ENCODE data around the gene SMCHD1. TPM values are rescaled to one million over a fixed set of nuclear protein-coding genes. Genes with fewer than 3 reads are reported as not detected.
"Not testable (repeated sequence)": the region's sequence is repeated elsewhere in the genome, so short reads cannot be mapped to it uniquely, and the experiment has no call there.

The SMCHD1 gene
- total RNA-seq, 1 experiment from 2014 or later: 46.3 TPM

GRCh38 chr18:2809666-2810183 lies 154.2 kb downstream of the SMCHD1 start:
- DNase-seq (ENCODE audit: extremely low read depth, low read depth): not testable (repeated sequence)

GRCh38 chr18:2811416-2811815 lies 155.9 kb downstream of the SMCHD1 start:
- DNase-seq (ENCODE audit: extremely low read depth, low read depth): no peak

GRCh38 chr18:2814928-2815327 lies 159.4 kb downstream of the SMCHD1 start:
- no peak for DNase-seq (ENCODE audit: extremely low read depth, low read depth)

- DNase-seq (ENCODE audit: extremely low read depth, low read depth): no peak
These were observed 162.8 kb downstream of the SMCHD1 start for GRCh38 chr18:2818281-2818680.

DNA sequence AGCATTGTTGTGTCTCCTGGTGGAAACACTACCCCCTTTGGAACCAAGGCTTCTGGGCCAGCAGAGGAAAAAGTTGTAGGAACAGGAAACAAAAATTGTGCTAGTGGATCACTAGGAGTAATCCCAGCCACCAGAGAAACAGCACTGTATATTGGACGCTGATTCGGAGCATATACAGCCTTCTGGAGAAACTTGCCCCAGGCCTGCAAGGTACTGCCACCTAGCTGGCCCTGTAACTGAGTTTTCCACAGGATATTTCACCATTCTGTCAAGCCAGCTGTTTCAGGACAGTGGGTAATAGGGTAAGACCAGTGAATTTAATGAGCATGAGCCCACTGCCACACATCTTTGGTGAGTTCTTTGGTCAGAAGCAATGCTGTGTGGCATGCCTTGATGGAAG lies 166.2 kb downstream of the SMCHD1 start:
- DNase-seq (ENCODE audit: extremely low read depth, low read depth): no peak

- no peak for DNase-seq (ENCODE audit: extremely low read depth, low read depth)
These were observed 166.8 kb downstream of the SMCHD1 start for GRCh38 chr18:2822213-2822921.

GRCh38 chr18:2823202-2823601 lies 167.7 kb downstream of the SMCHD1 start:
- DNase-seq (ENCODE audit: extremely low read depth, low read depth): no peak

GRCh38 chr18:2823966-2824365 lies 168.4 kb downstream of the SMCHD1 start:
- no peak for DNase-seq (ENCODE audit: extremely low read depth, low read depth)

- DNase-seq (ENCODE audit: extremely low read depth, low read depth): no peak
These were observed 169.3 kb downstream of the SMCHD1 start for GRCh38 chr18:2824865-2825264.

DNA sequence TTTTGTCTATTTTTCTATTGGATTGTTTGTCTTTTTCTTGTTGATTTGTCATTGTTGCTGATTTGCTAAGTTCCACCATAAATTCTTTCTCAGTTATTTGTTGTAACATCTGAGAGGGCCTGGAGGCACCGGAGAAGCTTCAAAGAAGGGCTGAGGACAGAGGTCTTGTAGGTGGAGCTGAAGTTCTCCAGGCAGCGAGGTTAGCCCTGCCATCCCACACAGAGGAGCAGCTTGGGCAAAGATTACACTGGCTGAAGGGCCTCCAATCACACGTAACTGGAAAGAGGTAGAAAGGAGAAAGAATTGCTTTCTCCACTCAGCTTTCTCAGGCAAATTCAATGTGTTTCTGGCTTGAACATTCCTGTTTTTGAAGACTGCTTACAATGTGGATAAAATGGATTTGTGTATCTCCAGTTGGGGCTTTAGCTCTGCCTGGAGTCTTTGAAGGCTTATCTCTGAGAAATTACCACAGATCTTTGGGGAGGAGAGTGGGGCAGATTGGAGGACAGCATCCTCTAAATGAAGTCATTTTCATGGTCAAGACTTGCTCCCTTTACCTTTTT lies 170.2 kb downstream of the SMCHD1 start:
- DNase-seq (ENCODE audit: extremely low read depth, low read depth): no peak

- no peak for DNase-seq (ENCODE audit: extremely low read depth, low read depth)
These were observed 171.1 kb downstream of the SMCHD1 start for GRCh38 chr18:2826581-2826980.

GRCh38 chr18:2827061-2827460 lies 171.5 kb downstream of the SMCHD1 start:
- DNase-seq (ENCODE audit: extremely low read depth, low read depth): no peak

DNA sequence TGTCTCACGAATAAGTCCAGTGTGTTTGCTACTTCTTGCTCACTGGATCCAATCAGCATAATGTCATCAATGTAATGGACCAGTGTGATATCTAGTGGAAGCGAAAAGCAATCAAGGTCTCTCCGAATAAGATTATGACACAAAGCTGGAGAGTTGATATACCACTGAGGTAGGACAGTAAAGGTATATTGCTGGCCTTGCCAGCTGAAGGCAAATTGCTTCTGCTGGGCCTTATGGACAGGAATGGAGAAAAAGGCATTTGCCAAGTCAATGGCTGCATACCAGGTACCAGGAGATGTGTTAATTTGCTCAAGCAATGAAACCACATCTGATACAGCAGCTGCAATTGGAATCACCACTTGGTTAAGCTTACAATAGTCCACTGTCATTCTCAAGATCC lies 180.6 kb downstream of the SMCHD1 start:
- DNase-seq (ENCODE audit: extremely low read depth, low read depth): not testable (repeated sequence)

- DNase-seq (ENCODE audit: extremely low read depth, low read depth): not testable (repeated sequence)
These were observed 181.8 kb downstream of the SMCHD1 start for GRCh38 chr18:2837290-2837689.

- DNase-seq (ENCODE audit: extremely low read depth, low read depth): no peak
These were observed 183.7 kb downstream of the SMCHD1 start for GRCh38 chr18:2839202-2839601.

DNA sequence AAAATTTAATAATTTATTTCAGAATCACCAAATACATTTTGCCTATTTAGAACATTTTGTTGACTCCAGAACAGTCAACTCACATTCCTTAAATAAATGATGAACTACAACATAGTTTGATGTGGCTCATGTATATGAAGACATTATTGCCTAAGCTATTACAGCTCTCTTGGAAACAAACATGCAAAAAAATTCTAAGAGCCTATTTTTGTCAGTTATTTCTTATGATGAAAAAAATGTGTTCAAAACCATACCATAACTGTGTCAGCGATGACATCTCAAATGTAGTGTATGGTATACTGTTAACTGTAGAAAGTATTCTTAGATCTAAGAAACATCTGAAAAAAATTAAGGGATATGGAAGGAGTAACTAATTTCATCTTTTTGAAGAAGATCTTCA lies 185.0 kb downstream of the SMCHD1 start:
- no peak for DNase-seq (ENCODE audit: extremely low read depth, low read depth)

DNA sequence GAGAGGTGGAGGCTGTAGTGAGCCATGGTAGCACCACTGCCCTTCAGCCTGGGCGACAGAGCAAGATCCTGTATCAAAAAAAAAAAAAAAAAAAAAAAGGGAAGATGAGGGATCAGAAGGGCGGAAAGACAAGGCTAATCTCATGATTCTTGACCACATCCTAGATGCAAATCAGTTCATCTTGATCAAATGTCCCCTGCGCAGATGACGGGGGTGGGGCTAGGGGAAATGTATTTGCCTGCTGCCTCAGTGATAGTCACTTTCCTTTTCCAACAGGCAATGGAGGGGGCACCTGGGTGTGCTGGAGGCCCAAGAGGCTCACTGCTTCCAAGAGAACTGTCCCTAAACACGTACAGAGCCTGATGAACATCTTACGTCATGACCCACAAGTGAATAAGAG lies 187.6 kb downstream of the SMCHD1 start:
- no peak for DNase-seq (ENCODE audit: extremely low read depth, low read depth)

DNA sequence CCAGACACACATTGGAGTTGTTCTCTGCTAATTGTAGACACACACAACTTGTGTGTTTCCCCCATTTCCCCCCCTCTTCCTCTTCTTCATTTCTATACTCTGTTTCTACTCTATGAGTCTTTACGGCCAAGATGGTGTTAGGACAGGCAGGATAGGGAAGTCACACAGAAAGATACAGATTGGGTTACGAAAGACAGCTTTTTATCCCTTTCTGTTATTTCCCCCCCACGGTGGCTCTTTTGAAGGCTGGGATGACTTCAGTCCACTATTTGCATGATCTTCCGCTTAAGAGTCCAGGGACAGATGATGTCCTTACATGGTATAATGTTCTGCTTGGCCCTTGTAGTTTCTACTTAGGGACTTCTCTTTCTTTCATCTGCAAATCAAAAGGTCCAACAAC lies 189.6 kb downstream of the SMCHD1 start:
- no peak for DNase-seq (ENCODE audit: extremely low read depth, low read depth)

- no peak for DNase-seq (ENCODE audit: extremely low read depth, low read depth)
These were observed 191.2 kb downstream of the SMCHD1 start, which contains the start of gene EMILIN2 for GRCh38 chr18:2846636-2847316. EMILIN2 (plus strand) TSS chr18:2847006; CDS start chr18:2847189, 183 bp downstream.

- no peak for DNase-seq (ENCODE audit: extremely low read depth, low read depth)
These were observed 192.1 kb downstream of the SMCHD1 start for GRCh38 chr18:2847317-2848246.
